ENCODE measurements around the gene NDN.

NDN gene

GRCh38 chr15:23671481-23671880, 15.6 kb downstream of the NDN start:
- Histone ChIP-seq H3K36me3 (ENCODE audit: insufficient read depth, low read length) (no peaks in the 10 kb centered on the region), H3K79me2 (ENCODE audit: insufficient read depth, low read length) (no peaks in the 10 kb centered on the region), H2AFZ (ENCODE audit: low read length) (no peak overlapping the region), H4K20me1 (ENCODE audit: insufficient read depth, low read length, poor library complexity, severe bottlenecking) (no peaks in the 10 kb centered on the region), H3K4me1 (ENCODE audit: insufficient read depth, low read length, poor library complexity, severe bottlenecking) (no peaks in the 10 kb centered on the region), H3K27me3 (ENCODE audit: insufficient read depth, low read length, poor library complexity, severe bottlenecking) (no peaks in the 10 kb centered on the region), H3F3A (ENCODE audit: low read depth) (no peaks in the 10 kb centered on the region), H3K9me2 (replicated peaks; ENCODE audit: low read depth, low read length) (no peaks in the 10 kb centered on the region), H3K9me3 (ENCODE audit: insufficient read depth, low read depth, low read length) (no peaks in the 10 kb centered on the region), H3K4me3 (ENCODE audit: low read length, poor library complexity, severe bottlenecking) (no peak overlapping the region), H3K9ac (ENCODE audit: low read depth, low read length, poor library complexity, severe bottlenecking) (no peak overlapping the region), H3K4me2 (ENCODE audit: low read depth, low read length, poor library complexity, severe bottlenecking) (no peak overlapping the region)
- TF ChIP-seq CTCF (conservative IDR thresholded peaks at IDR 0.05; ENCODE audit: low read length): no peak
- no peak for TF ChIP-seq EZH2phosphoT487 (IDR thresholded peaks at IDR 0.05; ENCODE audit: borderline replicate concordance)

- Histone ChIP-seq H3K4me2 (ENCODE audit: low read depth, low read length, poor library complexity, severe bottlenecking) (no peak overlapping the region), H3K9ac (ENCODE audit: low read depth, low read length, poor library complexity, severe bottlenecking) (no peak overlapping the region), H3K9me2 (replicated peaks; ENCODE audit: low read depth, low read length) (no peaks in the 10 kb centered on the region), H3K4me1 (ENCODE audit: insufficient read depth, low read length, poor library complexity, severe bottlenecking) (no peaks in the 10 kb centered on the region), H2AFZ (ENCODE audit: low read length) (no peak overlapping the region), H3K27me3 (ENCODE audit: insufficient read depth, low read length, poor library complexity, severe bottlenecking) (no peaks in the 10 kb centered on the region), H3K79me2 (ENCODE audit: insufficient read depth, low read length) (no peaks in the 10 kb centered on the region), H3K4me3 (ENCODE audit: low read length, poor library complexity, severe bottlenecking) (no peak overlapping the region), H3K36me3 (ENCODE audit: insufficient read depth, low read length) (no peaks in the 10 kb centered on the region), H3K9me3 (ENCODE audit: insufficient read depth, low read depth, low read length) (no peaks in the 10 kb centered on the region), H3F3A (ENCODE audit: low read depth) (no peaks in the 10 kb centered on the region), H4K20me1 (ENCODE audit: insufficient read depth, low read length, poor library complexity, severe bottlenecking) (no peaks in the 10 kb centered on the region)
- TF ChIP-seq EZH2phosphoT487 (IDR thresholded peaks at IDR 0.05; ENCODE audit: borderline replicate concordance) (no peak), CTCF (conservative IDR thresholded peaks at IDR 0.05; ENCODE audit: low read length) (no peak)
These were observed 16.1 kb downstream of the NDN start for GRCh38 chr15:23670970-23671369.

- no peaks in the 10 kb centered on the region for H3K27me3 ChIP-seq (ENCODE audit: insufficient read depth, low read length, poor library complexity, severe bottlenecking)
- 0 out of 2 replicates have a peak, but pooled peaks cover 3% of the 10 kb centered on the region for H3K9me3 ChIP-seq (ENCODE audit: insufficient read depth, low read depth, low read length)
- no peaks in the 10 kb centered on the region for H3F3A ChIP-seq (ENCODE audit: low read depth)
- no peaks in the 10 kb centered on the region for H3K79me2 ChIP-seq (ENCODE audit: insufficient read depth, low read length)
- no peak overlapping the region for H2AFZ ChIP-seq (ENCODE audit: low read length)
- TF ChIP-seq CTCF (conservative IDR thresholded peaks at IDR 0.05; ENCODE audit: low read length) (no peak), EZH2phosphoT487 (IDR thresholded peaks at IDR 0.05; ENCODE audit: borderline replicate concordance) (no peak)
- no peaks in the 10 kb centered on the region for H3K9me2 ChIP-seq (replicated peaks; ENCODE audit: low read depth, low read length)
- no peaks in the 10 kb centered on the region for H3K36me3 ChIP-seq (ENCODE audit: insufficient read depth, low read length)
- no peaks in the 10 kb centered on the region for H3K4me1 ChIP-seq (ENCODE audit: insufficient read depth, low read length, poor library complexity, severe bottlenecking)
- no peaks in the 10 kb centered on the region for H4K20me1 ChIP-seq (ENCODE audit: insufficient read depth, low read length, poor library complexity, severe bottlenecking)
- no peak overlapping the region for H3K4me2 ChIP-seq (ENCODE audit: low read depth, low read length, poor library complexity, severe bottlenecking)
- no peak overlapping the region for H3K4me3 ChIP-seq (ENCODE audit: low read length, poor library complexity, severe bottlenecking)
- no peak overlapping the region for H3K9ac ChIP-seq (ENCODE audit: low read depth, low read length, poor library complexity, severe bottlenecking)
These were observed 23.9 kb downstream of the NDN start for GRCh38 chr15:23663232-23663631.

Measured in Loucy (cell line).